OCI-LY1 (cell line): ENCODE results near the gene TTC23L.
"Not testable (repeated sequence)": the region's sequence is repeated elsewhere in the genome, so short reads cannot be mapped to it uniquely, and the experiment has no call there.

ENCODE experiments used
- H2AFZ ChIP-seq: fragments of 200-600 bp; sonication (generic), shearing (Covaris generic); 2 replicates; pipeline ENCODE4 v1.6.0; 2014; ENCODE audit warnings: antibody characterized with exemption, mild to moderate bottlenecking, low read length
- H3F3A ChIP-seq: fragments of 200-600 bp; sonication (generic), shearing (Covaris generic); 2 replicates; pipeline ENCODE4 v1.6.0; 2014; ENCODE audit warnings: mild to moderate bottlenecking, antibody characterized with exemption, low read length, moderate library complexity; ENCODE audit not compliant: insufficient read depth
- H3K27ac ChIP-seq: fragments of 200-600 bp; sonication (generic); 2 replicates; pipeline ENCODE4 v1.5.1; 2014; ENCODE audit warnings: low read length, mixed run types, mild to moderate bottlenecking, low read depth; ENCODE audit not compliant: poor library complexity, severe bottlenecking
- H3K27me3 ChIP-seq: fragments of 200-600 bp; sonication (generic); 2 replicates; pipeline ENCODE4 v1.6.0; 2014; ENCODE audit warnings: antibody characterized with exemption, mild to moderate bottlenecking, low read length, moderate library complexity; ENCODE audit not compliant: insufficient read depth
- H3K36me3 ChIP-seq: fragments of 200-600 bp; sonication (generic); 2 replicates; pipeline ENCODE4 v1.6.1; 2014; ENCODE audit warnings: mild to moderate bottlenecking, antibody characterized with exemption, low read length, moderate library complexity, mixed read lengths; ENCODE audit not compliant: insufficient read depth
- H3K4me1 ChIP-seq: fragments of 200-600 bp; sonication (generic); 2 replicates; pipeline ENCODE4 v1.5.1; 2014; ENCODE audit warnings: mild to moderate bottlenecking, low read length, moderate library complexity; ENCODE audit not compliant: insufficient read depth, severe bottlenecking
- H3K4me2 ChIP-seq: fragments of 200-600 bp; sonication (generic), shearing (Covaris generic); 2 replicates; pipeline ENCODE4 v1.6.1; 2014; ENCODE audit warnings: low read length
- H3K4me3 ChIP-seq: fragments of 200-600 bp; sonication (generic); 2 replicates; pipeline ENCODE4 v1.5.1; 2014; ENCODE audit warnings: low read length, low read depth, mild to moderate bottlenecking, mixed read lengths; ENCODE audit not compliant: poor library complexity, severe bottlenecking
- H3K79me2 ChIP-seq: fragments of 200-600 bp; shearing (Covaris generic); 2 replicates; pipeline ENCODE4 v1.6.1; 2016; ENCODE audit warnings: mixed run types, low read length, mixed read lengths; ENCODE audit not compliant: insufficient read depth
- H3K9ac ChIP-seq: fragments of 200-600 bp; sonication (generic), shearing (Covaris generic); 2 replicates; pipeline ENCODE4 v1.6.1; 2014; ENCODE audit warnings: mild to moderate bottlenecking, low read length, mixed read lengths
- H3K9me2 ChIP-seq: fragments of 200-600 bp; sonication (generic), shearing (Covaris generic); 2 replicates; pipeline ENCODE4 v1.6.1; 2014; ENCODE audit warnings: low read depth, mild to moderate bottlenecking, low read length, mixed read lengths
- H3K9me3 ChIP-seq: fragments of 200-600 bp; shearing (Covaris generic); 2 replicates; pipeline ENCODE4 v1.6.1; 2014; ENCODE audit warnings: low read length, mixed read lengths
- H4K20me1 ChIP-seq: fragments of 200-600 bp; sonication (generic), shearing (Covaris generic); 2 replicates; pipeline ENCODE4 v1.6.0; 2016; ENCODE audit warnings: mild to moderate bottlenecking, low read length; ENCODE audit not compliant: insufficient read depth
- EZH2 ChIP-seq: fragments of 200-600 bp; sonication (generic), shearing (Covaris generic); IDR thresholded peaks from 2 replicates; pipeline ENCODE4 v1.8.0; 2017; ENCODE audit warnings: borderline replicate concordance, mixed run types, mild to moderate bottlenecking, antibody characterized with exemption, low read length, moderate library complexity, mixed read lengths
- TF ChIP-seq, protein P1 (sequence below): fragments of 200-600 bp; sonication (generic), shearing (Covaris generic); IDR thresholded peaks from 2 replicates; pipeline ENCODE4 v1.5.1; 2017; ENCODE audit warnings: mild to moderate bottlenecking, antibody characterized with exemption, low read length, moderate library complexity, mixed read lengths

TTC23L gene

DNA sequence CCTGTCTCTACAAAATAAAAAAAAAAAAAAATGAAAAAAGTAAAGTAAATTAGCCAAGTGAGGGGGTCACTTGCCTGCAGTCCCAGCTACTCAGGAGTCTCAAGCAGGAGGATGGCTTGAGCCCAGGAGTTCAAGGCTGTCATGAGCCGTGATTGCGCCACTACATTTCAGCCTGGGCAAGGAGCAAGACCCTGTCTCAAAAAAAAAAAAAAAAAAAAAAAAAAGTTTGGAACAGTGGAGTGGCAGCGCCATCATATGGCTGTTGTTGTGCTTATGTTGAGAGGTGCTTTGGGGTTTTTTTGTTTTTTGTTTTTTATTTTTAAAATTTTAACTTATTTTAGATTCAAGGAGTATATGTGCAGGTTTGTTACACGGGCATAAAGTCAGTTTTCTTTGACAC, 80.1 kb downstream of the TTC23L start:
- no peaks in the 10 kb centered on the region for H3K9me3 ChIP-seq
- peaks cover 59% of the 10 kb centered on the region for H3K79me2 ChIP-seq
- peaks cover 21% of the 10 kb centered on the region for H3K4me1 ChIP-seq
- no peaks in the 10 kb centered on the region for H4K20me1 ChIP-seq
- H3K4me3 ChIP-seq = no peak overlapping the region
- H2AFZ ChIP-seq = no peak overlapping the region
- H3K36me3 ChIP-seq = peaks cover 60% of the 10 kb centered on the region
- no peak overlapping the region for H3K4me2 ChIP-seq
- TF ChIP-seq, protein P1, sequence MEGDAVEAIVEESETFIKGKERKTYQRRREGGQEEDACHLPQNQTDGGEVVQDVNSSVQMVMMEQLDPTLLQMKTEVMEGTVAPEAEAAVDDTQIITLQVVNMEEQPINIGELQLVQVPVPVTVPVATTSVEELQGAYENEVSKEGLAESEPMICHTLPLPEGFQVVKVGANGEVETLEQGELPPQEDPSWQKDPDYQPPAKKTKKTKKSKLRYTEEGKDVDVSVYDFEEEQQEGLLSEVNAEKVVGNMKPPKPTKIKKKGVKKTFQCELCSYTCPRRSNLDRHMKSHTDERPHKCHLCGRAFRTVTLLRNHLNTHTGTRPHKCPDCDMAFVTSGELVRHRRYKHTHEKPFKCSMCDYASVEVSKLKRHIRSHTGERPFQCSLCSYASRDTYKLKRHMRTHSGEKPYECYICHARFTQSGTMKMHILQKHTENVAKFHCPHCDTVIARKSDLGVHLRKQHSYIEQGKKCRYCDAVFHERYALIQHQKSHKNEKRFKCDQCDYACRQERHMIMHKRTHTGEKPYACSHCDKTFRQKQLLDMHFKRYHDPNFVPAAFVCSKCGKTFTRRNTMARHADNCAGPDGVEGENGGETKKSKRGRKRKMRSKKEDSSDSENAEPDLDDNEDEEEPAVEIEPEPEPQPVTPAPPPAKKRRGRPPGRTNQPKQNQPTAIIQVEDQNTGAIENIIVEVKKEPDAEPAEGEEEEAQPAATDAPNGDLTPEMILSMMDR = peak; percentile 19
- TF ChIP-seq EZH2 = no peak
- H3K27ac ChIP-seq = no peak overlapping the region
- no peaks in the 10 kb centered on the region for H3F3A ChIP-seq
- no peak overlapping the region for H3K9ac ChIP-seq
- H3K27me3 ChIP-seq = no peaks in the 10 kb centered on the region
- H3K9me2 ChIP-seq = no peaks in the 10 kb centered on the region

DNA sequence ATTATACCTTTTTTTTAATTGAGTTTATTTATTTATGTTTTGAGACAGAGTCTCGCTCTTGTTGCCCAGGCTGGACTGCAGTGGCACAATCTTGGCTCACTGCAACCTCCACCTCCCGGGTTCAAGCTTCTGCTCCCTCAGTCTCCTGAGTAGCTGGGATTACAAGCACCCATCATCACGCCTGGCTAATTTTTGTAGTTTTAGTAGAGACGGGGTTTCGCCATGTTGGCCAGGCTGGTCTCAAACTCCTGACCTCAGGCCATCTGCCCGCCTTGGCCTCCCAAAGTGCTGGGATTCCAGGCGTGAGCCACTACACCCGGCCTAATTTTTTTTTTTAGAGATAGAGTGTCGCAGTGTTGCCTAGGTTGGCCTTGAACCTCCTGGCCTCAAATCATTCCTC, 84.3 kb downstream of the TTC23L start:
- H3F3A ChIP-seq, H4K20me1 ChIP-seq, H3K4me2 ChIP-seq: not testable (repeated sequence)

DNA sequence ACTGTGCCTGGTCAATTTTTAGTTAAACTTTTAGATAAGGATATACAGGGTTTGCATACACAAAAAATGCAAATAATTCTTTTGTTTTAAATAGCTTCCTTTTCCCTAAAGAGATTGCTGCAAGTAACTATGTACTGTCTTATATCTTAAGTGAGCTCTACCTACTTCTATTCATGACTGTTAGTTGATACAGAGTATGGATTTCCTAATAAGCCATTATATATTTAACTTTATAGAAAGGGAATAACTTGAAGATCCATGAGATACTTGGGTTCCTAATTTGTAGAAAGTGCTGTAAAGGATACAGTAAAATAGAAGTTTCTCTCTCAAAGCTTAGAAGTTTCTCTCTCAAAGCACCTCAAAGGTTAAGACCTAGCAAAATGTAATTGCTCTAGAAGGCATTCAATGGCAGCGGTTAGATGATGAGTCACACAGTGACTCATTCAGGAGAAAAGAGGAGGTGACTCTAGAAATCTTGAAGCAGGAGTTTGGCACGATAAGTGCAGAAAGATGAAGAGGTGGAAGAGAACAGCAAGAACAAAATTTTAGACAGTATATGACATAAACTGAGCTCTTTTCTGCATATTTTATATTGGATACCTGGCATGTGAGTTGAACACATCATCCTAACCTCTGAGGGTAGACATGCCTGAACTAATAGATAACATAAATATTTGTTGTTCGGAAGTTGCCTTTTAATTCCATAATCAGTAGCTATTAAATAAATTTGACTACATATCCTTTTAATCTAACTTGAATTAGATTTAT, 84.9 kb downstream of the TTC23L start:
- H3K9me2 ChIP-seq = no peaks in the 10 kb centered on the region
- H3K4me3 ChIP-seq = no peak overlapping the region
- no peak overlapping the region for H2AFZ ChIP-seq
- H3K36me3 ChIP-seq = peaks cover 85% of the 10 kb centered on the region
- no peaks in the 10 kb centered on the region for H3F3A ChIP-seq
- no peak overlapping the region for H3K9ac ChIP-seq
- no peaks in the 10 kb centered on the region for H3K27me3 ChIP-seq
- H3K27ac ChIP-seq = no peak overlapping the region
- H3K79me2 ChIP-seq = peaks cover 16% of the 10 kb centered on the region
- no peak for TF ChIP-seq EZH2
- TF ChIP-seq, protein P1 = no peak
- H3K9me3 ChIP-seq = no peaks in the 10 kb centered on the region
- no peaks in the 10 kb centered on the region for H4K20me1 ChIP-seq
- no peak overlapping the region for H3K4me2 ChIP-seq
- H3K4me1 ChIP-seq = peaks cover 8% of the 10 kb centered on the region

More for the DNA sequence above, 84.3 kb downstream of the TTC23L start:
- H3K27ac ChIP-seq, H3K9ac ChIP-seq, H3K27me3 ChIP-seq, H3K4me3 ChIP-seq, H3K4me1 ChIP-seq, H3K9me2 ChIP-seq, H2AFZ ChIP-seq, H3K9me3 ChIP-seq: not testable (repeated sequence)
- peaks cover 88% of the 10 kb centered on the region for H3K36me3 ChIP-seq
- peaks cover 22% of the 10 kb centered on the region for H3K79me2 ChIP-seq

DNA sequence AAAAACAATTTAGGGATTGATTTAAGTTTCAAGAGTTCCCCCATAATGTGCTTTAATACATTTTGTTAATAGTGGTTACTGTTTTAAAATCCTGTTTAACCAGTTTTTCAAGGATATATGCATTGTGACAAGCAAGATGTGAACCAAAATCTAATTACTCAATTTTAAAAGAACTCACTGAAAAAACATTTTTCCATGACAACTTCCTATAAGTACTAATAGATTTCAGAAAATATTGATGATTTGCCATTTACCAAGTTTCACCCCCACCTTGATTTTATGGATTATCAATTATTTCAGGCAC, 85.5 kb downstream of the TTC23L start:
- H3K4me1 ChIP-seq = peaks cover 9% of the 10 kb centered on the region
- H3K79me2 ChIP-seq = peaks cover 11% of the 10 kb centered on the region
- no peak overlapping the region for H3K4me2 ChIP-seq

More for the DNA sequence above, 85.5 kb downstream of the TTC23L start:
- Histone ChIP-seq H3K27me3 (no peaks in the 10 kb centered on the region), H4K20me1 (no peaks in the 10 kb centered on the region), H3K4me3 (no peak overlapping the region), H2AFZ (no peak overlapping the region), H3K9me3 (no peaks in the 10 kb centered on the region), H3K9me2 (no peaks in the 10 kb centered on the region), H3K36me3 (peaks cover 83% of the 10 kb centered on the region), H3F3A (no peaks in the 10 kb centered on the region), H3K27ac (no peak overlapping the region), H3K9ac (no peak overlapping the region)
- TF ChIP-seq EZH2 = no peak
- TF ChIP-seq, protein P1 = no peak
